Chondrocyte (in vitro differentiated cells): Measurements from ENCODE around the gene GNAI1. TPM values are rescaled to one million over a fixed set of nuclear protein-coding genes. Genes with fewer than 3 reads are reported as not detected.

Experiments
- DNase-seq: peaks from one replicate; pipeline ENCODE4 v3.0.0; 2021; ENCODE audit warnings: mixed read lengths, low spot score
- H3K27ac Mint-ChIP-seq: one replicate; pipeline ENCODE4 v1.8.0; 2021; ENCODE audit warnings: mild to moderate bottlenecking, moderate library complexity, mixed read lengths; ENCODE audit not compliant: unreplicated experiment
- H3K27me3 Mint-ChIP-seq: 2 replicates; pipeline ENCODE4 v1.8.0; 2021; ENCODE audit warnings: low read depth, mixed read lengths
- H3K36me3 Mint-ChIP-seq: 2 replicates; pipeline ENCODE4 v1.8.0; 2021; ENCODE audit warnings: low read depth, mixed read lengths
- H3K4me1 Mint-ChIP-seq: 2 replicates; pipeline ENCODE4 v1.8.0; 2021; ENCODE audit warnings: low read depth, mild to moderate bottlenecking, mixed read lengths
- H3K4me3 Mint-ChIP-seq: one replicate; pipeline ENCODE4 v1.8.0; 2021; ENCODE audit warnings: mild to moderate bottlenecking, moderate library complexity, mixed read lengths; ENCODE audit not compliant: unreplicated experiment
- H3K9me3 Mint-ChIP-seq: 2 replicates; pipeline ENCODE4 v1.8.0; 2021; ENCODE audit warnings: low read depth, mixed read lengths
- total RNA-seq: library from RNA; stranded (reverse); gene quantifications from 3 replicates; pipeline ENCODE4 v1.2.1, GENCODE V29; 2021
- TF ChIP-seq, protein P1 (sequence below): fragments of 200-600 bp; sonication (generic); IDR thresholded peaks from 2 replicates; pipeline ENCODE4 v1.5.0; 2021; ENCODE audit warnings: antibody characterized with exemption, mild to moderate bottlenecking, moderate library complexity

GNAI1 gene
- total RNA-seq, 1 donor from 2014 or later = 27.4 TPM

GRCh38 chr7:80093349-80093748 lies 41.3 kb upstream of the GNAI1 start:
- Mint-ChIP-seq H3K36me3 (no peaks in the 10 kb centered on the region), H3K27ac (no peak overlapping the region), H3K9me3 (no peaks in the 10 kb centered on the region), H3K27me3 (no peaks in the 10 kb centered on the region), H3K4me3 (no peak overlapping the region), H3K4me1 (peaks cover 6% of the 10 kb centered on the region)
- TF ChIP-seq, protein P1, sequence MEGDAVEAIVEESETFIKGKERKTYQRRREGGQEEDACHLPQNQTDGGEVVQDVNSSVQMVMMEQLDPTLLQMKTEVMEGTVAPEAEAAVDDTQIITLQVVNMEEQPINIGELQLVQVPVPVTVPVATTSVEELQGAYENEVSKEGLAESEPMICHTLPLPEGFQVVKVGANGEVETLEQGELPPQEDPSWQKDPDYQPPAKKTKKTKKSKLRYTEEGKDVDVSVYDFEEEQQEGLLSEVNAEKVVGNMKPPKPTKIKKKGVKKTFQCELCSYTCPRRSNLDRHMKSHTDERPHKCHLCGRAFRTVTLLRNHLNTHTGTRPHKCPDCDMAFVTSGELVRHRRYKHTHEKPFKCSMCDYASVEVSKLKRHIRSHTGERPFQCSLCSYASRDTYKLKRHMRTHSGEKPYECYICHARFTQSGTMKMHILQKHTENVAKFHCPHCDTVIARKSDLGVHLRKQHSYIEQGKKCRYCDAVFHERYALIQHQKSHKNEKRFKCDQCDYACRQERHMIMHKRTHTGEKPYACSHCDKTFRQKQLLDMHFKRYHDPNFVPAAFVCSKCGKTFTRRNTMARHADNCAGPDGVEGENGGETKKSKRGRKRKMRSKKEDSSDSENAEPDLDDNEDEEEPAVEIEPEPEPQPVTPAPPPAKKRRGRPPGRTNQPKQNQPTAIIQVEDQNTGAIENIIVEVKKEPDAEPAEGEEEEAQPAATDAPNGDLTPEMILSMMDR = no peak
- DNase-seq = no peak

DNA sequence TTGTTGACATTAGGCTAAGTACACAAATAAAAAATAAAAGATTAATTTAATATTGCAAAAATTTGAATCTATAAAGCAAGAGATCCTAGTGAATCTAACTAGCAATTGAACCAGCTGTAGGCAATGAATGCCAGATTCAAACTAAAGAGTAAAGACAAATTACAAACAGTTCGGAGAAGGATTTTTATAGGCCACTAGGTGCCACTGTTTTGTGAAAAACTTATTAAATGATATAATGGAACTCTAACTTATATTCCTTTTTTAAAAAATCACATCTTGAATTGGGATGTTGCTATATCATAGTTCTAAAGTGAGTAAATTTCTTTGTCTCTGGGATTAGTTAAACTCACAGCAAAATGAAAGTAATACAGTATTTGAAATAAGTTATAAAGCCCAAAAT lies 39.1 kb upstream of the GNAI1 start:
- H3K4me1 Mint-ChIP-seq = no peaks in the 10 kb centered on the region
- H3K4me3 Mint-ChIP-seq = no peak overlapping the region
- H3K27ac Mint-ChIP-seq = no peak overlapping the region
- H3K9me3 Mint-ChIP-seq = no peaks in the 10 kb centered on the region
- TF ChIP-seq, protein P1 = peak; percentile 88
- no peak for DNase-seq
- no peaks in the 10 kb centered on the region for H3K27me3 Mint-ChIP-seq
- no peaks in the 10 kb centered on the region for H3K36me3 Mint-ChIP-seq

GRCh38 chr7:80097756-80098155 lies 36.9 kb upstream of the GNAI1 start:
- H3K27ac Mint-ChIP-seq = no peak overlapping the region
- TF ChIP-seq, protein P1 = no peak
- peaks cover 7% of the 10 kb centered on the region for H3K9me3 Mint-ChIP-seq
- no peak for DNase-seq
- no peaks in the 10 kb centered on the region for H3K27me3 Mint-ChIP-seq
- no peaks in the 10 kb centered on the region for H3K4me1 Mint-ChIP-seq
- peaks cover 1% of the 10 kb centered on the region for H3K36me3 Mint-ChIP-seq
- no peak overlapping the region for H3K4me3 Mint-ChIP-seq

- Mint-ChIP-seq H3K27ac (no peak overlapping the region), H3K27me3 (no peaks in the 10 kb centered on the region), H3K4me1 (no peaks in the 10 kb centered on the region), H3K4me3 (no peak overlapping the region), H3K36me3 (peaks cover 1% of the 10 kb centered on the region), H3K9me3 (peaks cover 8% of the 10 kb centered on the region)
- TF ChIP-seq, protein P1 = peak; percentile 38
- no peak for DNase-seq
Measured at GRCh38 chr7:80098795-80099194, 35.8 kb upstream of the GNAI1 start.

DNA sequence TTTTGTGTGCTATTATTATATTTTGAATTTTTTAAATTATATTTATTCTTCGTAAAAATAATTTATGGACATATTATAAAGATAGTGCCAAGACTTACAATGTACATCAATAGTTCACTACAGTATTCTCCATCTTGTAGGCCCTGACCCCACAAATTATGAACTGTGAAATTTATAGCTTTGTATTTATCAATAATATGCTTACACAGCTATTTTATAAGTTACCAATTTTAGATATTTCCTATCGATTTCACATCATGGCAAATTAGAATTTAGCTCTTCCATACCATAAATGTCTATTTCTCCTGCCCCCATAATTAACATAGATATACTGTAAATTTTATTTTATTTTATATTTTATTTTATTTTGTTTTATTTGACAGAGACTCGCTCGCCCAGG lies 34.4 kb upstream of the GNAI1 start:
- Mint-ChIP-seq H3K9me3 (peaks cover 8% of the 10 kb centered on the region), H3K27ac (no peak overlapping the region), H3K4me3 (no peak overlapping the region), H3K27me3 (no peaks in the 10 kb centered on the region), H3K36me3 (peaks cover 1% of the 10 kb centered on the region), H3K4me1 (no peaks in the 10 kb centered on the region)
- TF ChIP-seq, protein P1 = no peak
- no peak for DNase-seq
